Iris pigment epithelial cell (primary cell): ENCODE results near the gene FHL3.
A peak's percentile ranks its signal among the peaks of the same experiment; 100 is the strongest.

ENCODE experiments used
- DNase-seq: peaks from one replicate; pipeline ENCODE4 v3.0.0-alpha.2; 2011; ENCODE audit warnings: low read depth

The FHL3 gene

GRCh38 chr1:38012363-38013226, 7.3 kb upstream of the FHL3 start, which contains the start of gene UTP11:
UTP11 (plus strand) TSS chr1:38012734; CDS start chr1:38012803, 69 bp downstream.
- peak; percentile 100 for DNase-seq

DNA sequence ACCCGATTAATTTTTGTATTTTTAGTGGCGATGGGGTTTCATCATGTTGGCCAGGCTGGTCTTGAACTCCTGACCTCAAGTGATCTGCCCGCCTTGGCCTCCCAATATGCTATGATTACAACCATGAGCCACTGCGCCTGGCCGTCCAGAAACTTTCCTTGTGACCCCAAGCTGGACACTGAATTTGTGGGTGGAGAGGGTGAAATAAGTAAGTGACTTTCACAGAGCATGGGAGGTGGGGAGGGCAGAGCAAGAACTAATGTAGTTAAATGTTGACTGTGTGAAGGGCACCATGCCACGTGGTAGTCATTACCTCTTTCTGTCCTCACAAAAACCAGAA, 4.5 kb upstream of the FHL3 start:
- no peak for DNase-seq

DNA sequence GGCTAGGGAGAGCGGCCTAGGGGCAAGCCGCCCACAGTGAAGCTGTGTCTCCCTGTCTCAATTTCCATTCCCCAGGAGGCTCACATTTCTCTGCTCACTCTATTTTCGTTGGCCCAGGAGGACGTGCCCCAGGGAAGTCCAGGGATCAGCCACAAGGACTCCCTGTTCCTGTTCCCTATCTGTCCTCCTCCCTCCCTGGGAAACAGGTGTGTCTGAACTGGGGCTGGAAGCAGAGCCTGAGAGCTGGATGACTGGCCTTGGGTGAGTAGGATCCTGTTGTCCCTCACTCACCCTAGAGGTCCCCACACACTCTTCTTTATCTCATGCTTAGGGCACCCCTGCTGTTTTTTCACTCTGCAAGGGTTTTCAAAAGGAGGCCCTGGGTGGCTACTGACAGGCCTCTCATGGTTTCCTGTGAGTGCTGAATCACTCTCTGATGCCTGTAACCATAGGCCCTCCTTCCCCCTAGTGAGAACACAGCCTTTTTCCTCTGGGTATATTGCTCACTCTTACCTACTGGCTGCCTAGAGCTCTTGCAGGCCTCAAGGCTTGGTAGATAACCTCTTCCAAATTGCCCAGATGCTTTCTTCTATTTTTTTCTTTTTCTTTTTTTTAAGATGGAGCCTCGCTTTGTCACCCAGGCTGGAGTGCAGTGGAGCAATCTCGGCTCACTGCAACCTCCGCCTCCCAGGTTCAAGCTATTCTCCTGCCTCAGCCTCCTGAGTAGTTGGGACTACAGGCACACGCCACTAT, 4.0 kb upstream of the FHL3 start:
- peak; percentile 87 for DNase-seq

DNA sequence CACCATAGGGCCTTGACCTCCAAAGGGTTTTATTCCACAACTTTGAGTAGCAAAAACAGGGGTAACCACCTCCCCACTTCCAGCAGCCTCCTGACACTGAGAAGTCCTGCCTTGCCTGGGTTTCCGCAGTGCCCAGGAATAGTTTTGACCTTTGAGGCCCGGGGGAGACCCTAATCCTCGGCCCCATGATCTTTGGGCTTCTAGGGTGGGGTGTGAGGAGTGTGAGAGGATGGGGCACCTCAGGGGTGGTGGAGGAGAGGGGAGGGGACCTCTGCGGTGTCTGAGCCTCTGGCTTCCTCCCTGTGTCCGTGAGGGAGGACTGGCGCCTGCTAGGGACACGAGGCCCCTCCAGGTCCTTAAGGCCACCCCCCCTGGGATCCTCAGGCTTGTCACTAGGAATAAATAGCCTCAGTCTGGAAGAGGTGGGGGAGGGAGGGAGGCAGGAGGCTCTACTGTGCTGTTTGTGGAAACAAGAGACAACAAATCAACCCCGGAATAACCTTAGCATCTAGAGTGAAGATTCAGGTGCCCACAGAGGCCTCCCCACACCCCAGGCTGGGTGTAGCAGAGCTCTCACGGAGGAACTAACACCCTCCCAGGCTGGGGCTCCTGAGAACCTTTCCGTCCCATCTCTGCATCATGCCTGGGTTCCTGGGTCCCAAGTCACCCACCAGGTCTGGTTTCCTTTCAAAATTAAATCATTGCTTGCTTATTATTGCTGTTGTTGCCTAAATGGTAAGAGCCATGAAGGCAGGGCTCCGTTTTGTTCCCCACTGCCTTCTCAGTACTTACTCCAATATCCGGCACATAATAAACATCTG, 904 bp upstream of the FHL3 start:
- DNase-seq: no peak

DNA sequence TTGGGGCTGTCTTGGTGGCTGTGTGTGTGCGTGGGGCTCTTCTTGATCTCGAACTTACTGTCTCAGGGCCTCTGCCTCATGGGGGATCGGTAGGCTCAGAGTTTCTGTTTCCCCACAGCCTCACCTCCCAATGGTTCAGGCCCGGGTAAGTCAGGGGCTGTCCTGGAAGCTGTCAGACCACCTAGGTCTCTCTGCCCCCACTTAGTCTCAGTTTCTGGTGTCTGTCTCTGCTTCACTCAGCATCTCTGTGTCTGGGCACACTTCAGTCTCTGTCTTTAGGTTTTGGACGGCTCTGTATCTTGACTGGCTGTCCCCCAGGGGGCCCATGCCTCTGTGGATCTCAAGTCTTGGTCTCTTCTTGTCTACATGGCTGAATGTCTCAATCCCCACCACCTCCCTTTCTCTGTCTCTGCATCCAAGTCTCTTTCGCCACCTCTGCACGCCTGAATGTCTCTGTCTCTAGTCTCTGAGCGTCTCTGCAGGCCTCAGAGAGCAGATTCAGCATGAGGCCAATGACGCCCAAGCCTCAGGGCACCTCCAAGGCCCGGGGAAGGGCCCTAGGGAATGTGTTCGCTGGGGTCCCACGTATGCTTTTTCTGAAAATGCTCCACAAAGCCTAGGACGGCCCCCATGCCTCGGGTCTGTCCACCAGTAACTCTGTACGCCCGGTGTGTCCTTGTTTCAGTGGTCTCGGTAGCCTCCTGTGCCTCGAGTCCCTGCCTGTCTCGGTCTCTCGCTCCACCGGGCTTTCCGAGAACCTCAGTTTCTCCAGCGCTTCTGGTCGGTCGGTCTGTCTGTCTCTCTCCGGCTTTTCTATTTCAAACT, 818 bp downstream of the FHL3 start:
- no peak for DNase-seq

- peak; percentile 45 for DNase-seq
These were observed 1.8 kb downstream of the FHL3 start for GRCh38 chr1:38003261-38004250.

- peak; percentile 89 for DNase-seq
These were observed 4.5 kb downstream of the FHL3 start for GRCh38 chr1:38000529-38001455.

- DNase-seq: no peak
These were observed 5.1 kb downstream of the FHL3 start for GRCh38 chr1:38000233-38000528.

GRCh38 chr1:37999430-38000232, 5.7 kb downstream of the FHL3 start:
- peak; percentile 65 for DNase-seq

GRCh38 chr1:37998913-37999429, 6.3 kb downstream of the FHL3 start:
- DNase-seq: no peak

DNA sequence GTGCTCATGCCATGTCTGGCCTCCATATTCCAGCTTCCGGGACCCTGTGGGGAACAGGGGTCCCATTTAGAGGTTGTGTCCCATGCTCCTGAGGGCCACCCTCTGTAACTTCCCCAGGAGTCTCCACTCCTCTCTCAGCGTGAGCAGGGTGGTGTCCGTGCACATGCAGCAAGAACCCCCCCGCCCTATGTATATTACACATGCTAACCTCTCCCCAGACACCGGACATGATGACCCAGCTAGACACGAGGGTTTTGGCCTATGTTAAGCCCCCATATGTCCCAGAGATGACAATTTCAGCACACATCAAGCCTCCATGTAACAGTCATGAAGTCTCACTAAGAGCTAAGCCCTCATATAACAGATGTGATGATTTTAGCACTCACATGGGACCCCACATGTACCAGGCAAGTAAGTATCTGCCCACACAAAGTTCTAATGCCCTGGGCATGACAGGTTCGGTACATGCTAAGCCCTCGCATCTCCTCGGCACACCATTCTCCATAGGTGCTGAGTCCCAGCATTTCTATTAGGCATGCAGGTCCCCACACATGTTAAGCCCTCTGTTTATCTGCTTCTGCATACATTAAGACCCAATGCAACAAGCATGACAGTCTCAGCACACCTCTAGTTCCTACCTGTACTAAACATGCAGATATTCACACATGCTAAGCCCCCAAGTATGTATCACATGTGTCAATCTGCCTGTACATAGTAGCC, 7.1 kb downstream of the FHL3 start:
- no peak for DNase-seq

DNA sequence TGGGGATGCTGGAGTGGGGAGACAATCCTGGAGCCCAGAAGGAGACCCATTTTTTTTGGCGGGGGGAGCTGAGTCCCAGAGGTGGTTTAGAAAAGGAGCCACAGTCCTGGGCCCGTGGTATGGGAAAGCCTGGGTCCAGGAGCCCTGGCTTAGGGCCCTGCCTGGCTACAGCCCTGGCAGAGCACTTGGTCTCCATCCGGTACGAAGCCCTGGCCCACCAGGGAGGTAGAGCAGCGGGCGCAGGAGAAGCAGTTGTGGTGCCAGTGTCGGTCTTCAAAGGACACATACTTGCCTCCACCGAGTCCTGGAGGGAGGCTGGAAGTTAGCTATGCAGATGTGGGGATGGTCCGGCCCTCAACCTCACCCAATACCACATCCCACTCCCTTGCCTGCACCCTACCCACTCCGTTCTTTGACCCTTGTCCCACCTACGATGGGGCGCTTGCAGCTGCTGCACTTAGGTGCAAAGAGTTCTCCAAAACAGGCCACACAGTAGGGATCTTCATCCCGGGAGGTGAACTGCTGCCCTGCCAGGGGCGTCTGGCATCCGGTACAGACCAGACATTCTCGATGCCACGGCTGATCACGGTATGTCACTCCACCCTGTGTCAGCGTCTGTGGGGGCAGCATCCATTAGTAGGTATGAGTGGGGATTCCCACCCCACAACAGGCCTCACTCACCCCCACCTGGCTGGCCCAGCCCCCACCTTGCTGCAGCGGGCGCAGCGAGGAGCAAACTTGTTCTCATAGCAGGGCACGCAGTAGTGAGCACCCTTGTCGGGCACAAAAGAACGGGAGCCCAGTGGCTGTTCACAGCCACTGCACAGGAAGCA, 7.8 kb downstream of the FHL3 start:
- no peak for DNase-seq

- peak; percentile 64 for DNase-seq
These were observed 9.5 kb downstream of the FHL3 start for GRCh38 chr1:37995751-37996345.

DNA sequence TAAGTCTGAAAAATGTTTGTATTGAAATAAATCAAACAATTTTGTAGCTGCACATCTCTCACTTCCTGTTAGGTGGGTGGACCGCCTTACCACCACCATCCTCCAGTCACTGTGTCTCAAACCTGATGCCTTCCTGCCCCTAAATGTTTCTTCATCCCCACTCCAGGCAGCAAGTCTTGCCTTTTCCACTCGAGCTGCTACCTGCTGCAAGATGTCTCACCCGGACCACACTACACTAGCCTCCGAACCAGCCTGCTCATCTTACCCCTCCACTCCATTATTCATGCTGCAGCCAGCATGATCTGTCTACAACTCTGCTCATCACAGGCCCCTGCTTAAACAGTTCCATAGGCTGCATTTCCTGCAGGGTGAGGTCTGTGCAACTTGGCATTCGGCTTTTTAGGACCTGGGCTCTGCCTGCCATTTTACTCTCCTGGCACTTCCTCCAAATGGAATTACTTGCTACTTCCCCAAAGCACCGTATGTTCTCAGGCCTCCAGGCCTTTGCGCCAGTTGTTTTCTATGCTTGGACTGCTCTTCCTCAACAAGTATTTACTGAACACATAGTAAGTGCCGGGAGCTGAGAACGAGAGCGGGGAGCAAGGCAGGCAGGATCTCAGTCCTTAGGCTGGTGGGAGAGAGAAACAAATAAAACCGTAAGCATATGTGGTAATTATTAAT, 10.3 kb downstream of the FHL3 start:
- DNase-seq: no peak

DNA sequence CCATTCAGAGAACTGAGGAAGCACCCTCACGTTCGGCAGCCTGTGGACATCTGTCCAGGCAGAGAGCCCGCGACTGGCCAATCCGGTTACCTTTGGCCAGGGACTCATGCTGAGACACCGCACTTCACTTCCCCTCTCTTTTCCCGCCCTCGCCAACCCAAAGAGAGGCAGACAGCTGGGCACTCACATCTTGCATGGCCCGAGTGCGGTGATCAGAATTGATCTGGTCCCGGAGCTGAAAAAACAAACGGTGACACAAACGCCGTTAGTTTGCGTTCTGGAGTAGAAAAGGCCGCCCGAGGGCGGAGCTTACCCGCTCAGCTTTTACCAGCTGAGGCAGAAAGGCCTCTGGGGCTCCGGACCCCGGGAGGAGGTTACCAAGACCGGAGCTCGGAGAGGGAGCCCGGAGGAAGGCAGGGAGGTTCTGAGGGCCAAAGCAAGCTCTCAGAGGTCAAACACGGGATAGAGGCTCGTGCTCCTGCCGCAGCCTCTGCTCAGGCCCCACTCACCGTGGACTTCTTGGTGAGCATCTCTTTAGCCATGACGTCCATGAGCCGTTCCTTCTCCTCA, 15.9 kb downstream of the FHL3 start:
- peak; percentile 44 for DNase-seq
